ENCODE data around the gene SCN1B.
"Not testable (repeated sequence)": the region's sequence is repeated elsewhere in the genome, so short reads cannot be mapped to it uniquely, and the experiment has no call there.

The SCN1B gene

GRCh38 chr19:35024095-35024494 is 6.2 kb upstream of the SCN1B start:
- in situ Hi-C loops (cut with MboI; ENCODE audit: low pct_unique_long_range_greater_than_20kb, low sequenced_read_pairs, unreplicated experiment), result no loop called here
- no peak for TF ChIP-seq CTCF (IDR thresholded peaks at IDR 0.05; ENCODE audit: extremely low read depth, insufficient read depth, missing control alignments)
- no peak for DNase-seq (ENCODE audit: low spot score)

- no peak for TF ChIP-seq CTCF (IDR thresholded peaks at IDR 0.05; ENCODE audit: extremely low read depth, insufficient read depth, missing control alignments)
- no peak for DNase-seq (ENCODE audit: low spot score)
- in situ Hi-C loops (cut with MboI; ENCODE audit: low pct_unique_long_range_greater_than_20kb, low sequenced_read_pairs, unreplicated experiment), result no loop called here
These were observed 4.3 kb upstream of the SCN1B start for GRCh38 chr19:35025969-35026368.

GRCh38 chr19:35026418-35026817 is 3.9 kb upstream of the SCN1B start:
- TF ChIP-seq CTCF (IDR thresholded peaks at IDR 0.05; ENCODE audit: extremely low read depth, insufficient read depth, missing control alignments), result no peak
- in situ Hi-C loops (cut with MboI; ENCODE audit: low pct_unique_long_range_greater_than_20kb, low sequenced_read_pairs, unreplicated experiment), result no loop called here
- no peak for DNase-seq (ENCODE audit: low spot score)

- in situ Hi-C loops (cut with MboI; ENCODE audit: low pct_unique_long_range_greater_than_20kb, low sequenced_read_pairs, unreplicated experiment), result no loop called here
- no peak for TF ChIP-seq CTCF (IDR thresholded peaks at IDR 0.05; ENCODE audit: extremely low read depth, insufficient read depth, missing control alignments)
These were observed 3.3 kb upstream of the SCN1B start for GRCh38 chr19:35027009-35027408.

GRCh38 chr19:35027851-35028599 is 2.2 kb upstream of the SCN1B start:
- DNase-seq (ENCODE audit: low spot score), result no peak
- in situ Hi-C loops (cut with MboI; ENCODE audit: low pct_unique_long_range_greater_than_20kb, low sequenced_read_pairs, unreplicated experiment), result no loop called here
- TF ChIP-seq CTCF (IDR thresholded peaks at IDR 0.05; ENCODE audit: extremely low read depth, insufficient read depth, missing control alignments), result no peak

More at GRCh38 chr19:35027009-35027408, 3.3 kb upstream of the SCN1B start:
- DNase-seq (ENCODE audit: low spot score), result no peak

GRCh38 chr19:35028600-35028885 is 1.7 kb upstream of the SCN1B start:
- in situ Hi-C loops (cut with MboI; ENCODE audit: low pct_unique_long_range_greater_than_20kb, low sequenced_read_pairs, unreplicated experiment); DNase-seq (ENCODE audit: low spot score): not testable (repeated sequence)

GRCh38 chr19:35029275-35029736 is 964 bp upstream of the SCN1B start:
- in situ Hi-C loops (cut with MboI; ENCODE audit: low pct_unique_long_range_greater_than_20kb, low sequenced_read_pairs, unreplicated experiment), result not testable (repeated sequence)

More at GRCh38 chr19:35029275-35029736, 964 bp upstream of the SCN1B start:
- not testable (repeated sequence) for DNase-seq (ENCODE audit: low spot score)

All from GM13977 (cell line).